Activated B cell treated with CpG ODN at 0.5 μM for 24 hours (primary cell): ENCODE data around the gene ERC2. TPM values are rescaled to one million over a fixed set of nuclear protein-coding genes. Genes with fewer than 3 reads are reported as not detected.

Experiments
- ATAC-seq: fragments of 200-7000 bp; cut with Tn5 transposase; one replicate; pipeline ENCODE4 v1.10.0; 2021; ENCODE audit warnings: low read depth, mild to moderate bottlenecking, moderate library complexity
- CTCF ChIA-PET: fragments of 350-600 bp; sonication (Branson Sonifier 250); formaldehyde crosslinking; loops from one replicate; lab custom pipeline; 2021; ENCODE audit warnings: antibody characterized with exemption; lab: Charles Lee
- POLR2A ChIA-PET: fragments of 350-600 bp; sonication (Branson Sonifier 250); formaldehyde crosslinking; loops from one replicate; lab custom pipeline; 2021; ENCODE audit warnings: antibody characterized with exemption; lab: Charles Lee
- DNase-seq: peaks from one replicate; pipeline ENCODE4 v3.0.0; 2022
- H3K27ac Mint-ChIP-seq: one replicate; pipeline ENCODE4 v1.8.0; 2020; ENCODE audit warnings: mixed read lengths
- H3K27me3 Mint-ChIP-seq: one replicate; pipeline ENCODE4 v1.8.0; 2021; ENCODE audit warnings: mixed read lengths
- H3K36me3 Mint-ChIP-seq: one replicate; pipeline ENCODE4 v1.8.0; 2021; ENCODE audit warnings: low read depth, mixed read lengths
- H3K4me1 Mint-ChIP-seq: one replicate; pipeline ENCODE4 v1.8.0; 2021; ENCODE audit warnings: mixed read lengths
- H3K4me3 Mint-ChIP-seq: one replicate; pipeline ENCODE4 v1.8.0; 2020; ENCODE audit warnings: mild to moderate bottlenecking, mixed read lengths
- H3K9me3 Mint-ChIP-seq: one replicate; pipeline ENCODE4 v1.8.0; 2020; ENCODE audit warnings: mixed read lengths
- CTCF ChIP-seq: fragments of 200-600 bp; IDR thresholded peaks from one replicate; pipeline ENCODE4 v1.8.0; 2022; ENCODE audit warnings: antibody characterized with exemption, mild to moderate bottlenecking
- intact Hi-C: fragments of 100-400 bp; cut with micrococcal nuclease; formaldehyde crosslinking; loops from one replicate; pipeline ENCODE4 v1.15.1; 2024
- total RNA-seq: library from RNA; stranded (reverse); gene quantifications from 2 replicates; pipeline ENCODE4 v1.2.3, GENCODE V29; 2022

Gene ERC2
- total RNA-seq, 1 donor from 2014 or later, result not detected

GRCh38 chr3:55476515-55476914 lies 991.8 kb downstream of the ERC2 start:
- DNase-seq (no peak), ATAC-seq (no peak)
- no peaks in the 10 kb centered on the region for H3K36me3 Mint-ChIP-seq
- H3K4me1 Mint-ChIP-seq, result no peaks in the 10 kb centered on the region
- CTCF ChIA-PET, result no interaction called here
- no peak for TF ChIP-seq CTCF
- no peak overlapping the region for H3K27ac Mint-ChIP-seq
- H3K9me3 Mint-ChIP-seq, result no peaks in the 10 kb centered on the region
- no peak overlapping the region for H3K4me3 Mint-ChIP-seq
- peaks cover 37% of the 10 kb centered on the region for H3K27me3 Mint-ChIP-seq
- POLR2A ChIA-PET, result no interaction called here
- intact Hi-C loops, result no loop called here

- intact Hi-C loops, result no loop called here
- no peaks in the 10 kb centered on the region for H3K9me3 Mint-ChIP-seq
- H3K27me3 Mint-ChIP-seq, result peaks cover 18% of the 10 kb centered on the region
- ChIA-PET CTCF (no interaction called here), POLR2A (no interaction called here)
- H3K4me1 Mint-ChIP-seq, result no peaks in the 10 kb centered on the region
- H3K27ac Mint-ChIP-seq, result no peak overlapping the region
- no peak overlapping the region for H3K4me3 Mint-ChIP-seq
- no peak for TF ChIP-seq CTCF
- no peaks in the 10 kb centered on the region for H3K36me3 Mint-ChIP-seq
- ATAC-seq (no peak), DNase-seq (no peak)
Observed at GRCh38 chr3:55474213-55474632, 994.0 kb downstream of the ERC2 start.

- no peak overlapping the region for H3K27ac Mint-ChIP-seq
- intact Hi-C loops, result no loop called here
- DNase-seq (no peak), ATAC-seq (no peak)
- H3K4me1 Mint-ChIP-seq, result no peaks in the 10 kb centered on the region
- CTCF ChIA-PET, result no interaction called here
- no peaks in the 10 kb centered on the region for H3K36me3 Mint-ChIP-seq
- POLR2A ChIA-PET, result no interaction called here
- H3K9me3 Mint-ChIP-seq, result no peaks in the 10 kb centered on the region
- TF ChIP-seq CTCF, result no peak
- no peak overlapping the region for H3K4me3 Mint-ChIP-seq
- peaks cover 17% of the 10 kb centered on the region for H3K27me3 Mint-ChIP-seq
Observed at GRCh38 chr3:55473788-55474187, 994.5 kb downstream of the ERC2 start.

- POLR2A ChIA-PET, result no interaction called here
- H3K9me3 Mint-ChIP-seq, result no peaks in the 10 kb centered on the region
- no peak overlapping the region for H3K27ac Mint-ChIP-seq
- no peaks in the 10 kb centered on the region for H3K36me3 Mint-ChIP-seq
- intact Hi-C loops, result no loop called here
- H3K4me3 Mint-ChIP-seq, result no peak overlapping the region
- peaks cover 14% of the 10 kb centered on the region for H3K27me3 Mint-ChIP-seq
- DNase-seq, result no peak
- CTCF ChIA-PET, result no interaction called here
- ATAC-seq, result no peak
- no peaks in the 10 kb centered on the region for H3K4me1 Mint-ChIP-seq
- no peak for TF ChIP-seq CTCF
Observed at GRCh38 chr3:55471522-55472280, 996.6 kb downstream of the ERC2 start.

GRCh38 chr3:55471084-55471483 lies 997.2 kb downstream of the ERC2 start:
- Mint-ChIP-seq H3K27ac (no peak overlapping the region), H3K9me3 (no peaks in the 10 kb centered on the region), H3K4me1 (no peaks in the 10 kb centered on the region), H3K4me3 (no peak overlapping the region), H3K27me3 (peaks cover 14% of the 10 kb centered on the region), H3K36me3 (no peaks in the 10 kb centered on the region)
- POLR2A ChIA-PET, result no interaction called here
- no peak for TF ChIP-seq CTCF
- intact Hi-C loops, result no loop called here
- no peak for ATAC-seq
- no peak for DNase-seq
- CTCF ChIA-PET, result no interaction called here
